RWPE2 (cell line): Measurements from ENCODE around the gene RGS14.

Experiments
- ATAC-seq: fragments of 200-7000 bp; cut with Tn5 transposase; 3 replicates; pipeline ENCODE4 v1.9.1; 2021; ENCODE audit warnings: low read depth
- DNase-seq: peaks from one replicate; pipeline ENCODE4 v3.0.0-alpha.2; 2020; ENCODE audit warnings: low spot score
- H3K27ac ChIP-seq: fragments of 450-650 bp; 2 replicates; pipeline ENCODE4 v1.5.1; 2017; ENCODE audit warnings: mild to moderate bottlenecking; ENCODE audit not compliant: poor library complexity, severe bottlenecking
- H3K27me3 ChIP-seq: fragments of 250-450 bp; sonication (Bioruptor Pico); 2 replicates; pipeline ENCODE4 v1.5.1; 2021; ENCODE audit warnings: mild to moderate bottlenecking, moderate library complexity; ENCODE audit not compliant: insufficient read depth, poor library complexity, severe bottlenecking
- H3K36me3 ChIP-seq: fragments of 250-450 bp; sonication (Bioruptor Pico); 2 replicates; pipeline ENCODE4 v1.5.1; 2020; ENCODE audit warnings: low read depth, mild to moderate bottlenecking, moderate library complexity
- H3K4me1 ChIP-seq: fragments of 250-450 bp; sonication (Bioruptor Pico); 2 replicates; pipeline ENCODE4 v1.5.1; 2021; ENCODE audit warnings: mild to moderate bottlenecking, moderate library complexity; ENCODE audit not compliant: insufficient read depth, poor library complexity, severe bottlenecking
- H3K4me3 ChIP-seq: fragments of 250-450 bp; sonication (Bioruptor Pico); 2 replicates; pipeline ENCODE4 v1.5.1; 2021; ENCODE audit warnings: mild to moderate bottlenecking, moderate library complexity; ENCODE audit not compliant: severe bottlenecking
- H3K9me3 ChIP-seq: fragments of 250-450 bp; sonication (Bioruptor Pico); 2 replicates; pipeline ENCODE4 v1.5.1; 2021; ENCODE audit warnings: mild to moderate bottlenecking, moderate library complexity; ENCODE audit not compliant: severe bottlenecking
- CTCF ChIP-seq: fragments of 450-650 bp; IDR thresholded peaks from one replicate; pipeline ENCODE4 v1.5.1; 2017; ENCODE audit warnings: mild to moderate bottlenecking, moderate library complexity; ENCODE audit not compliant: poor library complexity, severe bottlenecking

Gene RGS14

GRCh38 chr5:177362610-177363507 is 5.1 kb downstream of the RGS14 start:
- Histone ChIP-seq H3K4me1 (peaks cover 8% of the 10 kb centered on the region), H3K4me3 (peak overlapping the region; percentile 41), H3K27ac (peak overlapping the region; percentile 29), H3K27me3 (no peaks in the 10 kb centered on the region), H3K36me3 (no peaks in the 10 kb centered on the region), H3K9me3 (no peaks in the 10 kb centered on the region)
- ATAC-seq, result peak; percentile 78
- TF ChIP-seq CTCF, result peak; percentile 10
- peak; percentile 73 for DNase-seq

GRCh38 chr5:177363565-177363964 is 5.8 kb downstream of the RGS14 start:
- TF ChIP-seq CTCF, result no peak
- no peaks in the 10 kb centered on the region for H3K36me3 ChIP-seq
- H3K27me3 ChIP-seq, result no peaks in the 10 kb centered on the region
- H3K4me1 ChIP-seq, result peaks cover 11% of the 10 kb centered on the region
- ATAC-seq, result no peak
- peak overlapping the region; percentile 41 for H3K4me3 ChIP-seq
- H3K27ac ChIP-seq, result no peak overlapping the region
- H3K9me3 ChIP-seq, result no peaks in the 10 kb centered on the region
- DNase-seq, result no peak

- no peaks in the 10 kb centered on the region for H3K36me3 ChIP-seq
- H3K27ac ChIP-seq, result no peak overlapping the region
- no peaks in the 10 kb centered on the region for H3K9me3 ChIP-seq
- TF ChIP-seq CTCF, result no peak
- ATAC-seq (no peak), DNase-seq (no peak)
- H3K4me3 ChIP-seq, result no peak overlapping the region
- H3K4me1 ChIP-seq, result peaks cover 15% of the 10 kb centered on the region
- H3K27me3 ChIP-seq, result no peaks in the 10 kb centered on the region
These were observed 6.6 kb downstream of the RGS14 start for GRCh38 chr5:177364159-177364962.

GRCh38 chr5:177365845-177366527 is 8.3 kb downstream of the RGS14 start:
- no peaks in the 10 kb centered on the region for H3K36me3 ChIP-seq
- no peaks in the 10 kb centered on the region for H3K27me3 ChIP-seq
- TF ChIP-seq CTCF, result no peak
- H3K27ac ChIP-seq, result no peak overlapping the region
- peaks cover 15% of the 10 kb centered on the region for H3K4me1 ChIP-seq
- no peaks in the 10 kb centered on the region for H3K9me3 ChIP-seq
- no peak overlapping the region for H3K4me3 ChIP-seq
- DNase-seq, result no peak
- ATAC-seq, result no peak
